TTC549 (cell line): ENCODE data around the gene BICRA.
"Not testable (repeated sequence)": the region's sequence is repeated elsewhere in the genome, so short reads cannot be mapped to it uniquely, and the experiment has no call there.

Experiments
- FAIRE-seq: peaks from 2 replicates; lab custom pipeline; 2012; peaks lifted over from hg19 to GRCh38; lab: Jason Lieb, UNC

BICRA gene

DNA sequence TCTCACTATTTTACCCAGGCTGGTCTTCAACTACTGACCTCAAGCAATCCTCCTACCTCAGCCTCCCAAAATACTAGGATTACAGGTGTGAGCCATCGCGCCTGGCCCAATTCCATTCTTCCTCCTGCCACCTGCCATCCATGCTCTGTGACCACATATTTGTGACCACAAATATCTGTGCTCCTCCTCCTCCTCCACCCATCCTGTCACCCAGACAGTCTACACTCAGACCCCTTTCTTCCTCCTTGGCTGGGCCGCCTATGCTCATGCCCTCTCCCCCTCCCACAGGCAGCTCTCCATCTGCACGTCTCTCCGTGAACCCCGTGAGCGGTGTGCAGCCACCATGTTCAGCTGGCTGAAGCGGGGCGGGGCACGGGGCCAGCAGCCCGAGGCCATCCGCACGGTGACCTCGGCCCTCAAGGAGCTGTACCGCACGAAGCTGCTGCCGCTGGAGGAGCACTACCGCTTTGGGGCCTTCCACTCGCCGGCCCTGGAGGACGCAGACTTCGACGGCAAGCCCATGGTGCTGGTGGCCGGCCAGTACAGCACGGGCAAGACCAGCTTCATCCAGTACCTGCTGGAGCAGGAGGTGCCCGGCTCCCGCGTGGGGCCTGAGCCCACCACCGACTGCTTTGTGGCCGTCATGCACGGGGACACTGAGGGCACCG is 107.5 kb downstream of the BICRA start:
- FAIRE-seq = no peak

DNA sequence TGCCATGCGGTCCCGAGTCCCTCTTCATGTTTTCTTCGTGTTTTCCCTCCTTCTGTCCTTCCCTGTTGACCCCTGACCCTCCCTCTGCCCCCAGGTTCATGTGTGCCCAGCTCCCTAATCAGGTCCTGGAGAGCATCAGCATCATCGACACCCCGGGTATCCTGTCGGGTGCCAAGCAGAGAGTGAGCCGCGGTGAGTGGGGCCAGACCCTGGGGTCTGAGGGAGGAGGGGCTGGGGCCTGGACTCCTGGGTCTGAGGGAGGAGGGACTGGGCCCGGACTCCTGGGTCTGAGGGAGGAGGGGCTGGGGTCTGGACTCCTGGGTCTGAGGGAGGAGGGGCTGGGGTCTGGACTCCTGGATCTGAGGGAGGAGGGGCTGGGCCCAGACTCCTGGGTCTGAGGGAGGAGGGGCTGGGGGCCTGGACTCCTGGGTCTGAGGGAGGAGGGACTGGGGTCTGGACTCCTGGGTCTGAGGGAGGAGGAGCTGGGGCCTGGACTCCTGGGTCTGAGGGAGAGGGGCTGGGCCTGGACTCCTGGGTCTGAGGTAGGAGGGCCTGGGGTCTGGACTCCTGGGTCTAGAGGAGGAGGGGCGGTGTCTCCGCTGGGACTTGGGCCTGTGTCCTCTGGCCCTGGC is 109.6 kb downstream of the BICRA start:
- FAIRE-seq = not testable (repeated sequence)

DNA sequence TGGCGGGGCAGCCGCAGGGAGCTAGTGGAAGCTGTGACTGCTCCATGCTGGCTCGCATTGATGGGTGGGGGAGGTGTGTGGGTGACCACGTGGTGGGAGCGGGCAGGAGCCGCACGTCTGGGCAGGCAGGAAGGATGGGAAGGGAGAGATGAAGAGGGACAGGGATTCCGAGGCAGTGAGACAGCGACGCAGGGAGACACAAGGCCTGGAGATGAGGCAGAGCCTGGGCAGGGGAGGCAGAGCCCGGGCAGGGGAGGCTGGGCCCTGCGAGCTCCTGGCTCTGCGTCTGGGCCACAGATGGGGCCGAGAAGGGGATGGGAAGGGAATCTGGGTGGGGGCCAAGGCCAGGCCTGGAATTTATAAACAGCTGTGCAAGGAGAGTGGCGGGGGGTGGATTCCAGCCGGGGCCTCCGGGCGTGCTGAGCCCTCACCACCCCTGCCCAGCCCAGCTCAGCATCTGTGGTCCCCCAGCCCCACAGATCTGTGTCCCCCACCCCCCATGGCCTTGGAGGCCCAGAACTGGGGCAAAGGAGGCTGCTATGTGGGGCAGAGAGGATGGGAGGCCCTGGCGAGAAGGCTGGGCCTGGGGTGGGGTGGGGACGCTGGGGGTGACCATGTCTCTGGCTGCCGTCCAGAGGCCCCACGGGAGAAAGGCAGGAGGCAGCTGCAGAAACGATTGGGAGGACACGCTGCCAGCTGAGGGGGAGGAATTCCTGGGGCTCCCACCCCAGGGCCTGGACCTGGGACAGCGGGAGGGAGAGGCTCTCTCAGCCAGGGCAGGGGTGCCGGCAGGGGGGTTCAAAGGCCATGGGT is 110.3 kb downstream of the BICRA start:
- no peak for FAIRE-seq

DNA sequence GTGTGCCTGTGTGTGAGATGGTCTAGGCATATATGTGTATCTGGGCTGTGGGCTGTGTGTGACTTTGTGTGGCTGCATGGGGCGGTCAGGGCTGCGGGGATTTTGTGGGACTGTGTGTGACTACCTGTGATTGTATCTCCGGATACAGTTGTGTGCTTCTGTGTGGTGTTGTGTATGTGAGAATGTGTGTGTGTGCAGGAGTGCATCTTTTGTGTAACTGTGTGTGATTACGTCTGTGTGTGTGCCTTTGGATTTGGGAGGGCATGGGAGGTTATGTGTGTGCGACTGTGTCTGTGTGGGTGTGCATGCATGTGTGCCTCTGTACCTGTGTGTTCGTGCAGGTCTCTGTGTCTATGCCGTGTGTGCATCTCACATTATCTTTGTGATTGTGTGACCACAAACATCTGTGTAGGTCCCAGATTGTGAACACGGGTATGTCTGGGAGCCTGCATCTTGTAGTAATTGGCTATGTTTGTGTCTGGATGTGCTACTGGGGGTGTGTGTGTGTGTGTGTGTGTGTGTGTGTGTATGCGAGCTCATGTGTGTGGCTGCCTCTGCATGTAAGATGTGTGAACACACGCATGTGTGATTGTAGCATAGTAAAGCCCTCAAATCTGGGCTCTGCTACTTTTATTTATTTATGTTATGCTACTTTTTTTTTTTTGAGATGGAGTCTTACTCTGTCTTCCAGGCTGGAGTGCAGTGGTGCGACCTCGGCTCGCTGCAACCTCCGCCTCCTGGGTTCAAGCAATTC is 111.9 kb downstream of the BICRA start:
- no peak for FAIRE-seq

DNA sequence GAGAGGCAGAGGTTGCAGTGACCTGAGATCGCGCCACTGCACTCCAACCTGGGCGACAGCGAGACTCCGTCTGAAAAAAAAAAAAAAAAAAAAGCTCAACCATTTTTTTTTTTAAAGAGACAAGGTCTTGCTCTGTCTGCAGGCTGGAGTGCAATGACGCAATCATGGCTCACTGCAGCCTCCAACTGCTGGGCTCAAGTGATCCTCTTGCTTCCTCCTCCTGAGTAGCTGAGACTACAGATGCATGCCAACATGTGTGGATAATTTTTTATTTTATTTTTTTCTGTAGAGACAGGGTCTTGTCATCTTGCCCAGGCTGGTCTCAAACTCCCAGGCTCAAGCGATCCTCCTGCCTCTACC is 114.6 kb downstream of the BICRA start:
- no peak for FAIRE-seq

DNA sequence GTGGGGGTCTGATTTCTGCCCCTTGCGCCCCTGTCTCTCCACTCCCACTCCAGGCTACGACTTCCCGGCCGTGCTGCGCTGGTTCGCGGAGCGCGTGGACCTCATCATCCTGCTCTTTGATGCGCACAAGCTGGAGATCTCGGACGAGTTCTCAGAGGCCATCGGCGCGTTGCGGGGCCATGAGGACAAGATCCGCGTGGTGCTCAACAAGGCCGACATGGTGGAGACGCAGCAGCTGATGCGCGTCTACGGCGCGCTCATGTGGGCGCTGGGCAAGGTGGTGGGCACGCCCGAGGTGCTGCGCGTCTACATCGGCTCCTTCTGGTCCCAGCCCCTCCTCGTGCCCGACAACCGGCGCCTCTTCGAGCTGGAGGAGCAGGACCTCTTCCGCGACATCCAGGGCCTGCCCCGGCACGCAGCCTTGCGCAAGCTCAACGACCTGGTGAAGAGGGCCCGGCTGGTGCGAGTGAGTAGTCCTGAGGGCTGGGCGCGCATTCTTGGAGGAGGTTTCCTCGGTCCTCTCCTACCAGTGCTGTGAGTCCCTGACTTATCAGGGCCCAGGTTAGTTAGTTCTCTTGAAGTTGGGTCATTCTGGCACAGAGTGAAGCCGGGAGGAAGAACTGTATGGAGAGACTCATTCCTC is 116.9 kb downstream of the BICRA start:
- no peak for FAIRE-seq

DNA sequence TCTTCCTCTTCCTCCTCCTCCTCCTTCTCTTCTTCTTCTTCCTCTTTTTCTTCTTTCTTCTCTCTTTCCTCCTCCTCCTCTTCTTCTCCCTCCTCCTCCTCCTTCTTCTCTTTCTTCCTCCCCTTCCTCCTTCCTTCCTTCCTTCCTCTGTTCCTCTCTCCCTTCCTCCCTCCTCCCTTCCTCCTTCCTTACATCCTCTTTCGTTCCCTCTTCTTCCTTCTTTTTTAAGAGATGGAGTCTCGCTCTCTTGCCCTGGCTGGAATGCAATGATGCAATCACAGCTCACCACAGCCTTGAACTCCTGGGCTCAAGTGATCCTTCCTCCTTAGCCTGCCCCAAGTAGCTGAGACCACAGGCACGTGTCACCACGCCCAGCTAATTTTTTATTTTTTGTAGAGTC is 117.5 kb downstream of the BICRA start:
- FAIRE-seq = no peak

DNA sequence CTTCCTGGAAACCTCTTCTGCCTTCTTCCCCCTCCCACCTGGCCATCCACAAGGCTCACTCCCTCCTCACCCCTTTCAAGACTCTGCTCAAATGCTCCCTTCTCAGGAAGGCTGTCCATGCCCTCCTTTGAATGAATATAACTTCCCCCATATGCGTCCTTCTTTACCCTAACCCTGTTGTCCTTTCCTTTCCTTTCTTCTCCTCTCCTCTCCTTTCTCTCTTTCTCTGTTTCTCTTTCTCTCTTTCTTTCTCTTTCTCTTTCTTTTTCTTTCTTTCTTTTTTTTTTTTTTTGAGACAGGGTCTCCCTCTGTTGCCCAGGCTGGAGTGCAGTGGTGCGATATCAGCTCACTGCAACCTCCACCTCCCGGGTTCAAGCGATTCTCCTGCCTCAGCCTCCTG is 119.4 kb downstream of the BICRA start:
- not testable (repeated sequence) for FAIRE-seq

DNA sequence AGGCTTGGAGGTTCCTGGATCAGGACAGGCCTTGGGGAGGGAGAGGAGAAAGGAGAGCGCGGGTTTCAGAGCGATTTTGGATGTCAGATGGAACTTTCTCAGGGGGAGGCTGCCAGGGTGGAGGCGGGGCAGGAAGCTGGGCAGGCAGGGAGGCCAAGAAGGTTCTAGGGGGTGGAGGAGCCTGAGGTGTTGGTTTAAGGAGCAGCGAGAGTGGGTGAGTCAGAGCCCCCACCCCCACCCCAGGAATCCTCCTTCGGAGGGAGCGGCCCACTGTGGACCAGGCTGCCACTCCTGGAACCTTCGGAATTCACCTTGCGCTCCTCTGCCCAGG is 120.5 kb downstream of the BICRA start:
- FAIRE-seq = no peak

DNA sequence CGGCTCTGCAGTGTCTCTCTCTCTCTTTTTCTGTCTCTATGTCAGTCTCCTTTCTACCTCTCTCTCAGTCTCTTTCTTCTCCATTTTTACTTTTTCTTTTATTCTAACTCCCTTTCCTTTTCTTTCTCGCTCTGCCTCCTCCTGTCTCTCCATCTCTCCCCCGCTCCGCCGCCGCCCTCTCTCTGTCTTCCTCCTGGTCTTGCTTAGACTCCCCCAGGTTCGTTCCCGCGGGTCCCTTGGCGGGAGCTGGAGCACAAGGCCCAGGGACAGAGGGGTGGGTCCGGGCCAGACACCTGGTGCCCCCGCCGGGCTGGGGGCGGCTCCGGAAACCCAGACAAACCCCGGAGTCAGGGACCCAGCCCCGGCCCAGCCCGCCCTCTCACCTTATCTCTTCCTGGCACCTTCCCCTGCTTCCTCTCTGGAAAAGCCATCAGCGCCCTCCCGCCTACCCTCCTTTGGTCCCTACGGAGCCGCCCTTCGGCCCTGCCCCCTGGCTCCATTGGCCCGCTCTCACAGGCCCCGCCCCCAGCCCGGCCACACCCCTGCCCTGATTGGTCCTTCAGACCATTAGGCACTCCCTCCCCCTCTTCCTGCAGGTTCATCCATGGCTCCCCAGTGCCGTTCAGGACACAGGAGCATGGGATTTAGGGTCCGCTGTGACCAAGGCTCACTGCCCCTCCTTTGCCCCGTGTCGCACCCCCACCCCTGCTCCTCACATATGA is 121.0 kb downstream of the BICRA start:
- no peak for FAIRE-seq

DNA sequence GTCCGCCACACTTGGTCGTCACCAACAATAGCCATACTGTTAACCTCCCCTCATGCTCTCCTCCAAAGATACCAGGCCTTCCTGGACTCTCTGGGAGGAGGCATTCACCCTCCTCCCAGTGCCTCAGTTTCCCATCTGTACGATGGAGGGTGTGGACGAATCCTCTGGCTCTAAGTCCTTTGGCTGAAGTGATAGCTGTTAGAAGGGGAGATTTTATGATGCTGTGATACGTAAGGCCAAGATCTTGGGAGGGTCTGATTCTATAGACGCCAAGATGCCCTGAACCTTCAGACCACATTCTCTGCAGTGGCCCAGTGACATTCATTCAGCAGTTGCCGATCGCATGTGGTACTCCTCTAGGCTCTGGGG is 121.6 kb downstream of the BICRA start:
- FAIRE-seq = no peak

DNA sequence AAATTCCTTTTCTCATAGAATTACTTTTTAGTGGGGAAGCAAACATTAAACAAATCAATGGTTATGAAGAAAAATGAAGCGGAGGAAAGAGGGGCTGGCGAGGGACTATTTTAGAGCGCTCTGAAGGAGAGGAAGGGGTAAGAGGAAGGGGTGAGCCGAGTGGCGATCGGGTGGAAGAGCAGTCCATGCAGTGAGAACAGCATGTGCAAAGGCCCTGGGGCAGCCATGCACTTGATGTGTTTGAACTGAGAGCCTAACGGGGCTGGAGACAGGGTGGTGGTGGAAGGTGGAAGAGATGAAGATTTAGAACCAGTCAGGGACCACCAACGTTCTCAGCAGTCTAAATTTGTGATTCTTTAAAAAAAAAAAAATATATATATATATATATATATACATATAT is 122.0 kb downstream of the BICRA start:
- no peak for FAIRE-seq

DNA sequence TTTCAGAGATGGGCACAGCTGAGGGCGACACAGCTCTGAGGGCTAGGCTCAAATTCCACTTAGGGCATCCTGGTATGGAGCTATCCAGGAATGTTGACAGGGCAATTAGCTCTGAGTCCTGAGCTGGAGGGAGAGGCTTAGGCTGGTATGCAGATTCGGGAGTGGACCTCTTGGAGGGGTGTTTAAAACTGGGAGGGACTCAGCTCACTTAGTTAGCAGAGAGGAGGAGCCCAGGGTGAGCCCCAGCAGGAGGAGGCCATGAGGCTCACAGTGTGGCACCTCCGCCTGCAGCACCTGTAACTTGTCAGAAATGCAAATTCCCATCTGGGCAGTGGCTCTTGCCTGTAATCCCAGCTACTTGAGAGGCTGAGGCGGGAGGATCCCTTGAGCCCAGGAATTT is 126.2 kb downstream of the BICRA start:
- FAIRE-seq = no peak

DNA sequence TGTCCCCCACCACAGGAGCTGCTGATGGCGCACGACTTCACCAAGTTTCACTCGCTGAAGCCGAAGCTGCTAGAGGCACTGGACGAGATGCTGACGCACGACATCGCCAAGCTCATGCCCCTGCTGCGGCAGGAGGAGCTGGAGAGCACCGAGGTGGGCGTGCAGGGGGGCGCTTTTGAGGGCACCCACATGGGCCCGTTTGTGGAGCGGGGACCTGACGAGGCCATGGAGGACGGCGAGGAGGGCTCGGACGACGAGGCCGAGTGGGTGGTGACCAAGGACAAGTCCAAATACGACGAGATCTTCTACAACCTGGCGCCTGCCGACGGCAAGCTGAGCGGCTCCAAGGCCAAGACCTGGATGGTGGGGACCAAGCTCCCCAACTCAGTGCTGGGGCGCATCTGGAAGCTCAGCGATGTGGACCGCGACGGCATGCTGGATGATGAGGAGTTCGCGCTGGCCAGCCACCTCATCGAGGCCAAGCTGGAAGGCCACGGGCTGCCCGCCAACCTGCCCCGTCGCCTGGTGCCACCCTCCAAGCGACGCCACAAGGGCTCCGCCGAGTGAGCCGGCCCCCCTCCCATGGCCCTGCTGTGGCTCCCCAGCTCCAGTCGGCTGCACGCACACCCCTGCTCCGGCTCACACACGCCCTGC is 132.1 kb downstream of the BICRA start:
- no peak for FAIRE-seq

DNA sequence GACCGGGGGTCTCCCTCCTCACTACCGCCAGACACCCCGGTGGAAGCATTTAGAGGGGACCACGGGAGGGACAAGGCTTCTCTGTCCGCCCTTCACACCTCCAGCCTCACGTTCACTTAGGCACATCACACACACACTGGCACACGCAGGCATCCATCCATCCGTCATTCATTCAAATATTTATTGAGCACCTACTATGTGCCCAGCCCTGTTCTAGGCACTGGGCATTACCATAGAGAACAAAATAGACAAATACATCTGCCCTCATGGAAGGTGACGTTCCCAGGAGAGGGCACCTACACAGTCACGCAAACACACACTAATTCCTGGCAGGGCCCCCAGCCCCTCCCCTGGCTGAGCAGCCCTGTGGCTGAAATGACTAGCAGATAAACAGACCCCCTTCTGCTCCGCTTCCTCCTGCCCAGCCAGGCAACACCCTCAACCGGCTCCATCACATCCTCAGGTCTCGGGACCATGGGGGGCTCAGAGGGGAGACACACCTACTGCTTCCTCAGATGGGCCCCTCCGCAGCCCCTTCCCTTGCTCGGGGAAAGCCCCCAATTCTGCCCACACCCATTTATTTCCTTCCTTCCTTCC is 132.7 kb downstream of the BICRA start:
- no peak for FAIRE-seq

DNA sequence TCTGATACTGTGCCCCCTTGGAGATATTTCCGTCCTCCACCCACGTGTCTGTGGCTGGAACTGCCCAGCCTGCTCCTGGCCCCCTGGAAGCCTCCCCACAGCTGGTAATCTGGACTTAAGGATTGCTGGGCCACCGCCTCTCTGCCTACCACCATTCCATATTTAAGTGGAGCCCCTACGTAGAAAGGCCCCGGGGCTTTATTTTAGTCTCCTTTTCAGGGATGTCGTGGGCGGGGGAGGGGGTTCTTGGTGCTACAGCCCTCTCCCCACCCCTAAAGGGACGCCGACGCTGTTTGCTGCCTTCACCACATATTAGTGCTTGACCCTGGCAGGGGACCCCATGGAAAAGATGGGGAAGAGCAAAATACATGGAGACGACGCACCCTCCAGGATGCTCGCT is 133.7 kb downstream of the BICRA start:
- FAIRE-seq = no peak

DNA sequence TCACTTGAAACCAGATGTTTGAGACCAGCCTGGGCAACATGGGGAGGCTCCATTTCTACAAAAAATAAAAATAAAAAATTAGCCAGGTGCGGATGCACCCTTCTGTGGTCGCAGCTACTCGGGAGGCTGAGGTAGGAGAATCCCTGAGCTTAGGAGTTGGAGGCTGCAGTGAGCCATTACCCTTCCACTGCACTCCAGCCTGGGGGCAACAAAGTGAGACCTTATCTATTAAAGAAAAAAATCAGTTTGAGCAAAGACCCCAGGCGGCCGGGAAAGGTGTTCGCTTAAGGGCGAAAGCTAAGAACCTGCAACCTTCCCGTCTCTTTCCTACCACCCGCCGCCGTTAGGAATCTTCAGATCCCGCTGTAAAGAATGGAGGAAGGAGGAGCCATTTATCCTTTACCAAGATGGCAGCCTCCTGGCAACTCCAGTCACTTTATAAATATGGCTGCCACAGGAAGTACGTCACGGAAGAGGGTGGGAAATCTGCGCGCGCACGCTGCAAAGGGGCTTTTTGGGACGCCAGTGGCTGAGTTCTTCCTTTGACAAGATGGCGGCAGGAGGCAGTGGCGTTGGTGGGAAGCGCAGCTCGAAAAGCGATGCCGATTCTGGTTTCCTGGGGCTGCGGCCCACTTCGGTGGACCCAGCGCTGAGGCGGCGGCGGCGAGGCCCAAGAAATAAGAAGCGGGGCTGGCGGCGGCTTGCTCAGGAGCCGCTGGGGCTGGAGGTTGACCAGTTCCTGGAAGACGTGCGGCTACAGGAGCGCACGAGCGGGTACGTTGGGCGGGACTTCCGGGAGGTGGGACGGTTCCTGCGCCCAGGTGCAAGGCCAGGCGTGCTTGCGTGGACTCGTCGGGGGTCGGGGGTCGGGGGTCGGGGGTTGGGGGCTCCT is 136.3 kb downstream of the BICRA start, which contains the start of gene NOP53:
TSS of gene NOP53 (plus strand) at position 537 of the 892 bp plus-strand sequence. CDS start at position 551, 14 bp downstream.
- FAIRE-seq = peak; percentile 72

DNA sequence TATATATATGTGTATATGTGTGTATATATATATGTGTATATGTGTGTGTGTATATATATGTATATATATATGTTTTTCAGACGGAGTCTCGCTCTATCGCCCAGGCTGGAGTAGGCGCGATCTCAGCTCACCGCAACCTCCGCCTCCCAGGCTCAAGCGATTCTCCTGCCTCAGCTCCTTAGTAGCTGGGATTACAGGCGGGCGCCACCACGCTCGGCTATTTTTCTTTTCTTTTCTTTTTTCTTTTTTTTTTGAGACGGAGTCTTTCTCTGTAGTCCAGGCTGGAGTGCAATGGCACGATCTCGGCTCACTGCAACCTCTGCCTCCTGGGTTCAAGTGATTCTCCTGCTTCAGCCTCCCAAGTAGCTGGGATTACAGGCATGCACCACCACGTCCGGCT is 137.2 kb downstream of the BICRA start:
- not testable (repeated sequence) for FAIRE-seq

DNA sequence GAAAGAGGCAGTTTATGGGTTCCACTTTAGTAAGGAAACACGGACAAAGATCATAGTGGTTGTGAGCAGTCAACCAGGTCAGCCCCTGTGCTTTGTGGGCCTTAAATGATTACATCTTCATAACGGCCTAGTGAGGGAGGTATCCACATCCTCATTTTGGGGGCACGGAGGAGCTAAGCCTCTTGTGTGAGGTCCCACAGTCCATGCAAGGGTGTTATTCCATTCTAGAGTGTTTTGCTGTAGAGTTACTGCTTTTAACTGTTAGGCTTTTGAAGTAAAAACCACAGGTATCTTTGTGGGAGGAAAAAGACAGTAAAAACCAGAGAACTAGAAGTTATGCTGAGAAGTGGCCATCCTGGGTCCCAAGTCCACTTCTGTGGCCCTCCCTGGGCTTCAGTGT is 140.4 kb downstream of the BICRA start:
- FAIRE-seq = no peak

DNA sequence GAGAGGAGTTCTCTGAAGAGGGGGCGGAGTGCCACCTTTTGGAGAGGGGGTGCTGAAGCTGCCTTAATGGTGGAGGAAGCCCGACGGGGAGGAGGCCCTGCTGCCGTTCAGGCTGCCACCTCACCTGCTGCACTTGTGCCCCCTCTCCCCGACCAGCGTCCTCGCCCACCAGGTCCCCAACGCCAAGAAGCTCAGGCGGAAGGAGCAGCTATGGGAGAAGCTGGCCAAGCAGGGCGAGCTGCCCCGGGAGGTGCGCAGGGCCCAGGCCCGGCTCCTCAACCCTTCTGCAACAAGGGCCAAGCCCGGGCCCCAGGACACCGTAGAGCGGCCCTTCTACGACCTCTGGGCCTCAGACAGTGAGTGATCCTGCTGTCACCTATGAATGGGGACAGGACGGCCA is 141.8 kb downstream of the BICRA start:
- no peak for FAIRE-seq
